Measurements from ENCODE around the gene DOK7. TPM values are rescaled to one million over a fixed set of nuclear protein-coding genes. Genes with fewer than 3 reads are reported as not detected.

Gene DOK7
- total and polyA plus RNA-seq, 2 donors (not counting 1 experiment from before 2014, with no cell fraction given) = 0.17 TPM; not detected in 1

- H3K79me2 ChIP-seq (ENCODE audit: control insufficient read depth, insufficient read depth, low read length) = no peaks in the 10 kb centered on the region
- no peaks in the 10 kb centered on the region for H3K36me3 ChIP-seq (ENCODE audit: control insufficient read depth, insufficient read depth, low read length)
- no peak for TF ChIP-seq CTCF (conservative IDR thresholded peaks at IDR 0.05 in 1 of 2, IDR thresholded peaks at IDR 0.05 in 1 of 2; ENCODE audit: low read depth in 1 of 2, low read length in 2 of 2)
- no peak for TF ChIP-seq EZH2 (IDR thresholded peaks at IDR 0.05; ENCODE audit: low read length, missing control alignments)
- H3K9me3 ChIP-seq (ENCODE audit: control insufficient read depth, insufficient read depth, low read depth, low read length) = no peaks in the 10 kb centered on the region
- no peak overlapping the region for H3K4me3 ChIP-seq (replicated peaks in 1 of 4; ENCODE audit: control extremely low read depth in 1 of 4, insufficient read depth in 1 of 4, low read depth in 3 of 4, low read length in 4 of 4)
- H4K20me1 ChIP-seq (ENCODE audit: control insufficient read depth, extremely low read depth, insufficient read depth, low read length) = no peaks in the 10 kb centered on the region
- no peak overlapping the region for H2AFZ ChIP-seq (ENCODE audit: low read length)
- H3K4me1 ChIP-seq (ENCODE audit: control insufficient read depth, extremely low read depth, insufficient read depth, low read length) = no peaks in the 10 kb centered on the region
- H3K27ac ChIP-seq (ENCODE audit: insufficient read depth, low read length) = no peak overlapping the region
- no peak for DNase-seq (ENCODE audit: low read depth in 2 of 2)
- H3K27me3 ChIP-seq (ENCODE audit: control insufficient read depth, insufficient read depth, low read length) = peaks cover 16% of the 10 kb centered on the region
- no peak overlapping the region for H3K4me2 ChIP-seq (ENCODE audit: extremely low read depth, insufficient read depth, low read length)
- H3K9ac ChIP-seq (ENCODE audit: insufficient read depth, low read length) = no peak overlapping the region
These were observed 22.1 kb downstream of the DOK7 start for GRCh38 chr4:3485011-3485791.

GRCh38 chr4:3485886-3486540 is 22.9 kb downstream of the DOK7 start:
- no peak overlapping the region for H3K9ac ChIP-seq (ENCODE audit: insufficient read depth, low read length)

More at GRCh38 chr4:3485886-3486540, 22.9 kb downstream of the DOK7 start:
- Histone ChIP-seq H3K27ac (ENCODE audit: insufficient read depth, low read length) (no peak overlapping the region), H2AFZ (ENCODE audit: low read length) (no peak overlapping the region), H3K4me2 (ENCODE audit: extremely low read depth, insufficient read depth, low read length) (no peak overlapping the region), H3K9me3 (ENCODE audit: control insufficient read depth, insufficient read depth, low read depth, low read length) (no peaks in the 10 kb centered on the region), H3K4me3 (replicated peaks in 1 of 4; ENCODE audit: control extremely low read depth in 1 of 4, insufficient read depth in 1 of 4, low read depth in 3 of 4, low read length in 4 of 4) (no peak overlapping the region), H3K4me1 (ENCODE audit: control insufficient read depth, extremely low read depth, insufficient read depth, low read length) (no peaks in the 10 kb centered on the region), H3K79me2 (ENCODE audit: control insufficient read depth, insufficient read depth, low read length) (no peaks in the 10 kb centered on the region), H3K36me3 (ENCODE audit: control insufficient read depth, insufficient read depth, low read length) (no peaks in the 10 kb centered on the region), H3K27me3 (ENCODE audit: control insufficient read depth, insufficient read depth, low read length) (peaks cover 19% of the 10 kb centered on the region), H4K20me1 (ENCODE audit: control insufficient read depth, extremely low read depth, insufficient read depth, low read length) (no peaks in the 10 kb centered on the region)
- TF ChIP-seq CTCF (conservative IDR thresholded peaks at IDR 0.05 in 1 of 2, IDR thresholded peaks at IDR 0.05 in 1 of 2; ENCODE audit: low read depth in 1 of 2, low read length in 2 of 2) = no peak
- TF ChIP-seq EZH2 (IDR thresholded peaks at IDR 0.05; ENCODE audit: low read length, missing control alignments) = no peak
- no peak for DNase-seq (ENCODE audit: low read depth in 2 of 2)

All from fibroblast of lung (primary cell).